GM18873 (cell line): ENCODE results near the gene FBXO24.

ENCODE experiments used
- ATAC-seq: cut with Tn5 transposase; IDR thresholded peaks from one replicate; pipeline ENCODE4 v1.9.1; 2021; ENCODE audit warnings: mild to moderate bottlenecking, moderate library complexity, moderate number of reproducible peaks; ENCODE audit not compliant: unreplicated experiment, low FRiP score

The FBXO24 gene

GRCh38 chr7:100572949-100573675, 13.0 kb upstream of the FBXO24 start:
- ATAC-seq: no peak

- no peak for ATAC-seq
Measured at GRCh38 chr7:100573691-100574361, 12.3 kb upstream of the FBXO24 start, which contains the start of gene SAP25. Gene SAP25 (minus strand): TSS chr7:100573900. CDS start chr7:100573742, 158 bp downstream.

GRCh38 chr7:100574362-100575205, 11.5 kb upstream of the FBXO24 start:
- ATAC-seq: no peak

- ATAC-seq: no peak
Measured at GRCh38 chr7:100575206-100575631, 10.9 kb upstream of the FBXO24 start.

- no peak for ATAC-seq
Measured at GRCh38 chr7:100575746-100576383, 10.3 kb upstream of the FBXO24 start.

GRCh38 chr7:100576384-100576993, 9.6 kb upstream of the FBXO24 start:
- ATAC-seq: no peak

GRCh38 chr7:100577103-100577502, 9.0 kb upstream of the FBXO24 start:
- no peak for ATAC-seq

GRCh38 chr7:100577507-100577906, 8.6 kb upstream of the FBXO24 start:
- no peak for ATAC-seq

- ATAC-seq: no peak
Measured at GRCh38 chr7:100578246-100579183, 7.6 kb upstream of the FBXO24 start.

- no peak for ATAC-seq
Measured at GRCh38 chr7:100580466-100581283, 5.5 kb upstream of the FBXO24 start.

- ATAC-seq: no peak
Measured at GRCh38 chr7:100582041-100582579, 4.0 kb upstream of the FBXO24 start.

GRCh38 chr7:100582650-100583049, 3.5 kb upstream of the FBXO24 start:
- no peak for ATAC-seq

- no peak for ATAC-seq
Measured at GRCh38 chr7:100583132-100584053, 2.7 kb upstream of the FBXO24 start.

GRCh38 chr7:100584054-100584682, 2.0 kb upstream of the FBXO24 start:
- ATAC-seq: no peak

- ATAC-seq: no peak
Measured at GRCh38 chr7:100584683-100585510, 1.2 kb upstream of the FBXO24 start.
